GM12892 (cell line): Measurements from ENCODE around the gene KRTAP4-7.

ENCODE experiments used
- POLR2A ChIP-seq: IDR thresholded peaks from 2 replicates; pipeline ENCODE4 v1.6.1; 2011; ENCODE audit warnings: low read depth, low read length, control low read depth
- POLR2AphosphoS5 ChIP-seq: IDR thresholded peaks from 2 replicates; pipeline ENCODE4 v1.6.1; 2011; ENCODE audit warnings: low read depth, low read length, control low read depth
- TAF1 ChIP-seq: IDR thresholded peaks from 2 replicates; pipeline ENCODE4 v1.6.1; 2011; ENCODE audit warnings: low read depth, mild to moderate bottlenecking, control low read depth, low read length, borderline replicate concordance

GRCh38 chr17:41118721-41119120 lies 34.8 kb downstream of the KRTAP4-7 start:
- TF ChIP-seq POLR2A (no peak), TAF1 (no peak), POLR2AphosphoS5 (no peak)
